HG03103 (cell line): ENCODE data around the gene SLC6A20.

ENCODE experiments used
- ATAC-seq: cut with Tn5 transposase; IDR thresholded peaks from one replicate; pipeline ENCODE4 v1.9.1; 2021; ENCODE audit warnings: low read depth; ENCODE audit not compliant: unreplicated experiment

The SLC6A20 gene

DNA sequence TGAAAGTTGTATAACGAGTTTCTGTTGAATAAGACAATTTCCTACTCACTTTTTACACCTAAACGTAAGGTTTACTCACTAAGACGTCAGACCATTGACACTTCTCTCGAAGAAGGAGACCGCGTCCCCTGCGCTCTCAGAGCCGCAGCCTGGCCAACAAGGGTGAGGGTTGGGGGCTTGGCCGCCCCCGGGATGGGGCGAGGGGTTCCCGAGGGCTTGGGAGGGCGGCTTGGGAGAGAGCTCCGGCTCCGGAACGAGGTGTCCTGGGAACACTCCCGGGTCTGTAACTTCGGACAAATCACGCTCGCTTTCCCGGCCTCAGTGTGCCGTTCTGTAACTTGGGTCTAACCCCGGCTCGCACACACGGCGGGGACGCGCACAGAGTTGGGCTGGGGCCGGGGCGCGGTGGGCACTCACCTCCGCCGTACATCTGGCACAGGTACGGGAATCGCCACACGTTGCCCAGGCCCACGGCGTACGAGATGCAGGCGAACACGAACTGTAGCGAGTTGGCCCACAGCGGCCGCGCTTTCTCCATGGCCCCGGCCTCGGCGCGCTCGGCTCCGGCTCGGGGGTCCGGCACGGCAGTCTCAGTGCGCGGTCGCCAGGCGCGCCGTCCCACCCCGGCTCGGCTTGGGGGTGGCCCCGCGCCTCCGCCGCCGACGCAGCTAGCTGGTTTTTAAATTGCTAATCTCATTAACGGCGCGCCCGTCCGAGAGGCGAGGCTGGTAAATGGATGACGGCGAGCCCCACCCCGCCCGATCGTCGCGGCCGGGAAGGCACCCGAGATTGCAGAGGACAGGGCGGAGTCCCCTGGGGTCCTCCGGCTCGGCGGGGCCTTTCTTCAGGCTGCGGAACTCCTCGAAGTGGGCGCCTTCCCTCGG lies at the start of gene SLC6A20:
SLC6A20 (minus strand) TSS at position 655 of the 884 bp plus-strand sequence; CDS start at position 538, 117 bp downstream.
- no peak for ATAC-seq

GRCh38 chr3:45844616-45845015 lies 48.3 kb upstream of the SLC6A20 start:
- no peak for ATAC-seq

DNA sequence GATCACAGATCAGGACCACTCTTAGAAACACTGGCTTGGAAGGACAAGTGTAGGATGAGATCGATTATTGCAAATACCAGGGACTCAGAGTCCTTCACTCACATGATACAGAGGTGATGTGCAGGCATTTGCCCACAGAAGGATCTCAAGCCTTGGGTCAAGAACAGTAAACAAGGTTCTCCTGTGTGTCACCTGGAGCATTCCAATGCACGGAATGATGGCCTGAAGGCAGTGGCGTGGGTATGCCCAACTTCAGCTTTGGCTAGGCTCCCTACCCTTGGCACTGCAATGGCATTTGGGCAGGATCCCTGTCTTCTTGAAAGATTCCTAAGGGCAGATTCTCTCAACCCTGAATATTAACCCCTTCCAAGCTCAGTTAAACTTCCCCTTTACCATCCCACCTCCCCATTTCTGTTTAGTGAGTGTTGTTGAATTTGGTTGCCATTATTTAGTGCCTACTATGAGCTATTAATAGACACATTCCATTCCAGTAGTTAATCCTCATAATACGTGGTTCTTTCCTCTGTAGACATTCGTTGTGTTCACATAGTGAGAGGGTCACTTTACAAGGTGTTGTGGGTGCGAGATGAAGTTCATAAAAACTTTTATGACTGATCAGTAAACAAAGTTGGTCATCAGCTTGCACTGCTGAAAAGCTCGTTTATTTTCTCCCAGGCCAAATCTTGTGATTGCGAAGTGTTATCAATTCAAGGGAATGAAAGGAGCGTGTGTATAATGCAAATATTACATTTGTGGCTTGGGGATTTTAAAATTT lies 46.7 kb upstream of the SLC6A20 start:
- ATAC-seq: no peak

DNA sequence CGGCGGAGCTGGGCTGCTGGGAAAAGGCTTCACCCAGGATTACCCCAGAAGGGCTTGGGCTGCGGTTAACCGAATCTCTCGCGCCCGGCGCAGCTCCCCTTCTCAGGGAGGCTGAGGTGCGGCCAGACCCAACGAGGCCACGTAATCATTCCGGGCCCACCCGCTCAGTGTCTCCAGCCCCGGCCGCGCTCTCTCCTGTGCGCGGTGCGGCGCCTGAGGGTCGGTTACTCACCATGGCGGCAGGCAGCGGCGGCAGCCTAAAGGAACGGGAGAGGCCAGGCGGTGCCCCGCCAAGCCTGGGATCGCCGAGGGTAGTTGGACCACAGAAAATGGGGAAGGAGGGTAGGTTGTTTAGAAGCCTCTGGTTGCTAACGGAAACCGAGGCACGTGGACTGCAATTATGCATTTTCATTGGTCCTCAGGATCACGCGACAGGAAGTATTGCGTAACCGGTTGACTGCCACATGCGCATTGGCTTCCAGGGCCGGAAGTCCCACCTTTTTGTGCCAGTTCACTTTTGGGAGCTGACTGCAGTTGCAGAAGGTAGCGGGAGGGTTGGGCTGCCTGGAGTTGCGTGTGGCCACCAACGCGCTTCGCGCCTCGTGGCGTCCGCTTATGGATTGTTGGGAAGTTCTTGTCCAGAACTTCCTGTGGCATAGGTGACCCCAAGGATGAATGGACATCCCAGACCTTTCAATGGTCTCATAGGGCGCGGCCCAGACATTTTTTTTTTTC lies 45.6 kb upstream of the SLC6A20 start, which contains the start of gene LZTFL1:
LZTFL1 (minus strand) TSS at position 363 of the 735 bp plus-strand sequence; CDS start at position 235, 128 bp downstream.
- ATAC-seq: peak; percentile 90

- peak; percentile 10 for ATAC-seq
Measured at GRCh38 chr3:45841420-45841756, 45.1 kb upstream of the SLC6A20 start.

DNA sequence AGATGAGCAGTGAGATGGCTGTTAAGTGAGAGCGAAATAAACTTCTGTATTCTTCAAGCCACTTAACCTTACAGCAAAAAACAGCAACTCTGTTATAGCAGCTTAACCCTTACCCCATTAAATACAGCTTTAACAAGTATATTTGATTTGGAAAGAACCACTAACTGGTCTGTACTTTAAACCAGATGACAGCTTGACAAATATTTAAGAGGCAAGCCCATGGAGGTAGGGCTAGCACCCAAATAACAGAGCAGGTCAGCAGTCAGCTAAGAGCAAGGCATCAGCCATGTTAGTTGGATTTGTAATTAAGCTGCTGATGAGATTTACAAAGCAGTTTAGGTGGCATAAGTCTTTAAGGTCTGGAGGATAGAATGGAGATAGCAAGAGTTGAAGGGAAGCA lies 42.1 kb upstream of the SLC6A20 start:
- ATAC-seq: no peak

- no peak for ATAC-seq
Measured at GRCh38 chr3:45832699-45833098, 36.4 kb upstream of the SLC6A20 start.

DNA sequence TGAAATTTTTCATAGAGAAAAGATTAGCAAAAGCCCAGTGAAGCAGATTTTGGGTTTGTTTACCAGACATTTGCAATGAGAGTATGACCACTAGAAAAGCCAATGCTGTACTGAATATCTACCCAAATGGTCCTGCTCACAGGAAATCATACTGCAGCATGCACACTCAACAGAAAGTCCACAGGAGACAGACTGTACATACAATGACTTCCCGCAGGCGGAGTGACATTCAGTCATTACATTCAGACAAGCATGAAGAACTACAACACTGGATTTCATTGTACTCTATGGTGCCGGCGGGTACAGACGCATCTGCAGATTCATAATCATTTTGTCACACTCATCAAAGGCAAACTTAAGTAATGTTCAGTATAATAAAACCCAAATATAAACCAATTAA lies 33.8 kb upstream of the SLC6A20 start:
- ATAC-seq: no peak

GRCh38 chr3:45826908-45827307 lies 30.6 kb upstream of the SLC6A20 start:
- ATAC-seq: no peak

- ATAC-seq: no peak
Measured at GRCh38 chr3:45826321-45826720, 30.0 kb upstream of the SLC6A20 start.

GRCh38 chr3:45821127-45821526 lies 24.8 kb upstream of the SLC6A20 start:
- ATAC-seq: no peak

- ATAC-seq: no peak
Measured at GRCh38 chr3:45819543-45819942, 23.2 kb upstream of the SLC6A20 start.

DNA sequence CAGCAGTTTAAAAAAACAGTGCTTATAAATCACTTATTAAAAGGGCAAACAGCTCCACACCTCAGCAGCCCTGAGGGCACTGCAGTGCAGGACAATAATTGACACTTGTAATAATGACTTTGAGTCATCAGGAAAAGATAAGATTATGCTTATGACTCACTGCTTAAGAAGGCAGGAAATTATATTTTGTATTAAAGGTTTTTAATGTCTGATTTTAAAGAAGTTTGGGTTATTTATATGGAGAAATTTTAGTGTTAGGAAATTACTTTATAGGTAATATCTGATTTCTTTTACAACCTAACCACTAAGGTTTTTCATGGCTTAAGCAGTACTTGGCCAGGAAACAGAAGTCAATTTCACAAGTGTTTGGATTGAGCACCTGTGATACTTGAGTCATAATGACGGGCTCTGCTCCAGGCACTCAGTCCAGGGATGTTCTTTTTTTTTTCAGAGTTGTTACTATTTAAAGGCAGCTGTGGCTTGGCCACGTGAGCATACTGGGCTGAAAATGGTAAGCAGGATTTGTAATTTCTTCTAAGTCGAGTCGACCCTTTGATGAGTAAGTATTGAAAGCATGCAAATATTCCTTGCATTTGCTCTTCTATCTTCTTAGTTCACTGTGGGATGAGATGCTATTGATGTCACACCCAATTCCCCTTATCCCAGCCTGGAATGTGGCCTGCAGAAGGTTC lies 21.6 kb upstream of the SLC6A20 start:
- ATAC-seq: no peak

DNA sequence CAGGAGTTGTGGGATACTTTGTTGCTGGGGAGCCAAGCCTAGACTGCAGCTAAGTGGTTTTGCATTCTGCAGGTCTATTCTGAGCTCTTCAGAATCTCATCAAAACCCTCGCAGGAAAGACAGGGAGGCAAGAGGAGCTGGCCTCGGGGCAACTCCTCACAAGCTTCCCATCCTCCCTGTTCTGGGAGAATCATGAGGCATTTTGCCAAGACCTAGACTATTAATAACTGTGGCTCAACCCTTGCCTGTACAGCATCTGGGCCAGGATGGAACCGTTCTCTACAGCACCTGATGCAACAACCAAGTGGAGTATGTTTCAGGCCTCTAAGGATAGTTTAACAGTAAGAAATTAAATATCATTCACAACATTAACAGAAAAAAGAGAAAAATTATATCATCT lies 20.2 kb upstream of the SLC6A20 start:
- no peak for ATAC-seq

GRCh38 chr3:45814322-45814721 lies 18.0 kb upstream of the SLC6A20 start:
- ATAC-seq: no peak

GRCh38 chr3:45807681-45808540 lies 11.6 kb upstream of the SLC6A20 start:
- no peak for ATAC-seq

GRCh38 chr3:45807133-45807532 lies 10.8 kb upstream of the SLC6A20 start:
- ATAC-seq: no peak

DNA sequence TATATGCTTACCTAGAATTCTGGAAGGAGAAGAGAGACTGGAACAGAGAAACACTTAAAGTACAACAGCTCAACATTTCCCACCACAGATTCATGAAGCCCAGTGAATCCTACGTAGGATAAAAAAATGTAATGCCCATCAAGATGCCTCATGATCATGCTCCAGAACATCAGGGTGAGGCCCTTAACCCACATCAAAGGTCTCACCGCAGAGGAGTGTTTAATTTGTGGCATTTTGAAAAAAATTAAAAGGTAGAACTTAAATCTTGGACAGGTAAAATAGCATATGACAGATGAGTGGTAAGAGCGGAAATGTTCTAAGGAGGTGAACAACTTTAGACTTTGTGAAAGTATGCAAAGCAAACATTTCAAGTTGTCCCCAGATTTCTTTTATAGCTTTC lies 9.7 kb upstream of the SLC6A20 start:
- no peak for ATAC-seq

- ATAC-seq: no peak
Measured at GRCh38 chr3:45803252-45803935, 7.1 kb upstream of the SLC6A20 start.
